Activated B cell treated with CpG ODN at 0.5 μM for 24 hours (primary cell): ENCODE measurements around the gene NLRP1. TPM values are rescaled to one million over a fixed set of nuclear protein-coding genes. Genes with fewer than 3 reads are reported as not detected.
A peak's percentile ranks its signal among the peaks of the same experiment; 100 is the strongest.

ENCODE experiments used
- ATAC-seq: fragments of 200-7000 bp; cut with Tn5 transposase; one replicate; pipeline ENCODE4 v1.10.0; 2021; ENCODE audit warnings: low read depth, mild to moderate bottlenecking, moderate library complexity
- CTCF ChIA-PET: fragments of 350-600 bp; sonication (Branson Sonifier 250); formaldehyde crosslinking; loops from one replicate; lab custom pipeline; 2021; ENCODE audit warnings: antibody characterized with exemption; lab: Charles Lee
- POLR2A ChIA-PET: fragments of 350-600 bp; sonication (Branson Sonifier 250); formaldehyde crosslinking; loops from one replicate; lab custom pipeline; 2021; ENCODE audit warnings: antibody characterized with exemption; lab: Charles Lee
- DNase-seq: peaks from one replicate; pipeline ENCODE4 v3.0.0; 2022
- H3K27ac Mint-ChIP-seq: one replicate; pipeline ENCODE4 v1.8.0; 2020; ENCODE audit warnings: mixed read lengths
- H3K27me3 Mint-ChIP-seq: one replicate; pipeline ENCODE4 v1.8.0; 2021; ENCODE audit warnings: mixed read lengths
- H3K36me3 Mint-ChIP-seq: one replicate; pipeline ENCODE4 v1.8.0; 2021; ENCODE audit warnings: low read depth, mixed read lengths
- H3K4me1 Mint-ChIP-seq: one replicate; pipeline ENCODE4 v1.8.0; 2021; ENCODE audit warnings: mixed read lengths
- H3K4me3 Mint-ChIP-seq: one replicate; pipeline ENCODE4 v1.8.0; 2020; ENCODE audit warnings: mild to moderate bottlenecking, mixed read lengths
- H3K9me3 Mint-ChIP-seq: one replicate; pipeline ENCODE4 v1.8.0; 2020; ENCODE audit warnings: mixed read lengths
- CTCF ChIP-seq: fragments of 200-600 bp; IDR thresholded peaks from one replicate; pipeline ENCODE4 v1.8.0; 2022; ENCODE audit warnings: antibody characterized with exemption, mild to moderate bottlenecking
- intact Hi-C: fragments of 100-400 bp; cut with micrococcal nuclease; formaldehyde crosslinking; loops from one replicate; pipeline ENCODE4 v1.15.1; 2024
- total RNA-seq: library from RNA; stranded (reverse); gene quantifications from 2 replicates; pipeline ENCODE4 v1.2.3, GENCODE V29; 2022

The NLRP1 gene
- total RNA-seq, 1 donor from 2014 or later: 40.4 TPM

- intact Hi-C loops: loop anchor here (1.0 kb wide), 1 partner anchor 15 kb away; the partner anchor contains the start of genes DERL2 and MIS12
- Mint-ChIP-seq H3K36me3 (peaks cover 13% of the 10 kb centered on the region), H3K27me3 (peaks cover 2% of the 10 kb centered on the region), H3K4me3 (peak overlapping the region; percentile 62), H3K9me3 (no peaks in the 10 kb centered on the region), H3K27ac (no peak overlapping the region), H3K4me1 (peaks cover 20% of the 10 kb centered on the region)
- CTCF ChIA-PET: no interaction called here
- ATAC-seq: no peak
- POLR2A ChIA-PET: interaction anchor here (2.7 kb wide), 1 partner anchor 15 kb away, joined by 15 read pairs; the partner anchor contains the start of genes DERL2 and MIS12
- no peak for DNase-seq
- TF ChIP-seq CTCF: no peak
Measured at GRCh38 chr17:5501685-5502084, 82.6 kb downstream of the NLRP1 start.

- TF ChIP-seq CTCF: no peak
- H3K27ac Mint-ChIP-seq: peak overlapping the region; percentile 27
- peak overlapping the region; percentile 90 for H3K4me3 Mint-ChIP-seq
- peak; percentile 90 for ATAC-seq
- POLR2A ChIA-PET: interaction anchor here (2.7 kb wide), 1 partner anchor 14 kb away, joined by 15 read pairs; the partner anchor contains the start of genes DERL2 and MIS12
- DNase-seq: peak; percentile 63
- intact Hi-C loops: loop anchor here (1.0 kb wide), 1 partner anchor 14 kb away; the partner anchor contains the start of genes DERL2 and MIS12
- H3K27me3 Mint-ChIP-seq: peaks cover 2% of the 10 kb centered on the region
- peaks cover 9% of the 10 kb centered on the region for H3K36me3 Mint-ChIP-seq
- CTCF ChIA-PET: no interaction called here
- H3K9me3 Mint-ChIP-seq: no peaks in the 10 kb centered on the region
- H3K4me1 Mint-ChIP-seq: peaks cover 20% of the 10 kb centered on the region
Measured at GRCh38 chr17:5500589-5501391, 83.5 kb downstream of the NLRP1 start.

GRCh38 chr17:5500247-5500588 is 84.1 kb downstream of the NLRP1 start:
- Mint-ChIP-seq H3K36me3 (peaks cover 8% of the 10 kb centered on the region), H3K27me3 (peaks cover 2% of the 10 kb centered on the region), H3K4me1 (peaks cover 20% of the 10 kb centered on the region), H3K9me3 (no peaks in the 10 kb centered on the region), H3K4me3 (peak overlapping the region; percentile 90), H3K27ac (no peak overlapping the region)
- intact Hi-C loops: no loop called here
- no peak for ATAC-seq
- no peak for TF ChIP-seq CTCF
- CTCF ChIA-PET: no interaction called here
- no peak for DNase-seq
- POLR2A ChIA-PET: interaction anchor here (2.7 kb wide), 1 partner anchor 14 kb away, joined by 15 read pairs; the partner anchor contains the start of genes DERL2 and MIS12

- no peak for TF ChIP-seq CTCF
- no peak for ATAC-seq
- ChIA-PET POLR2A (interaction anchor here (2.7 kb wide), 1 partner anchor 13 kb away, joined by 15 read pairs; the partner anchor contains the start of genes DERL2 and MIS12), CTCF (no interaction called here)
- no peak for DNase-seq
- Mint-ChIP-seq H3K36me3 (peaks cover 8% of the 10 kb centered on the region), H3K9me3 (no peaks in the 10 kb centered on the region), H3K4me3 (peak overlapping the region; percentile 90), H3K27ac (no peak overlapping the region), H3K4me1 (peaks cover 20% of the 10 kb centered on the region), H3K27me3 (peaks cover 2% of the 10 kb centered on the region)
- intact Hi-C loops: no loop called here
Measured at GRCh38 chr17:5499476-5500231, 84.7 kb downstream of the NLRP1 start.
